GM18505 (cell line): ENCODE measurements around the gene USP22.
A peak's percentile ranks its signal among the peaks of the same experiment; 100 is the strongest.

Experiments
- ATAC-seq: cut with Tn5 transposase; IDR thresholded peaks from one replicate; pipeline ENCODE4 v1.9.1; 2021; ENCODE audit not compliant: unreplicated experiment
- POLR2A ChIP-seq: IDR thresholded peaks from 4 replicates; pipeline ENCODE4 v1.6.1; 2011; ENCODE audit warnings: borderline replicate concordance; ENCODE audit not compliant: insufficient read depth, insufficient read length; ENCODE audit errors: extremely low read depth

USP22 gene

GRCh38 chr17:21008160-21008915 is 34.5 kb downstream of the USP22 start:
- ATAC-seq: no peak
- TF ChIP-seq POLR2A: no peak

GRCh38 chr17:21007646-21008045 is 35.2 kb downstream of the USP22 start:
- ATAC-seq: no peak

DNA sequence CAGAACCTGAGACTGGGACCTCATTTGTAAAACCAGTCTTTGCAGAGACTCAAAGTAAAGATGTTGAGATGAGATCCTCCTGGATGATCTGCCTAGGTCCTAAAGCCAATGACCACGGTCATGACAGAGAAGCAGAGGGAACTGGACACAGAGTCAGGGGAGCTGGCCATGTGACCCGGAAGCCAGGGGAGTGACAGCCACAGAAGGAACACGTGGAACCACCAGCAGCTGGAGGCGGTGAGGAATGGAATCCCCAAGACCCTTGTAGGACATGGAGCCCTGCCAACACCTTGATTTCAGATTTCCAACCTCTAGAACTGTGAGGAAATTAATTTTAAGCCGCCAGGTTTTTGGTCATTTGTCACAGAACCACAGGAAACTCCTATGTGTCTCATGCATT is 37.0 kb downstream of the USP22 start:
- TF ChIP-seq POLR2A: no peak
- ATAC-seq: no peak

More at GRCh38 chr17:21007646-21008045, 35.2 kb downstream of the USP22 start:
- TF ChIP-seq POLR2A: no peak

DNA sequence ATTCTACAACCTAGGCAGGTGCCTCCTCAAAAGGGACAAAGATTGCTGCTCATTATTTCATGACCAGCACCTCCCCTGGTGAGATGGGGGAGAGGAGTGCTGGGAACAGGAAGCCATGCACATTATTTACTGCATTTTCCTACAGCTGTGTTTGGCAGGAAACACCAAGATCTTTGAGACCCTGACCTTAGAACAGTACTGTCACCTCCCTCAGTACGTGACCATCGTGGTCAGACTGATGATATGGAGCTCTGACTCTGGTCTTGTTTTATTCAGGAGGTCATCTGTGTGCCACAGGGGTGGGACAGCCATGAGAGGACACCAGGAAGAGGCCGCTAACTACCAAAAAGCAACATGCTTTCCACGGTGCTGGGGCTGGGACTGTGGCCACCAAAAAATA is 37.4 kb downstream of the USP22 start:
- no peak for TF ChIP-seq POLR2A
- no peak for ATAC-seq

DNA sequence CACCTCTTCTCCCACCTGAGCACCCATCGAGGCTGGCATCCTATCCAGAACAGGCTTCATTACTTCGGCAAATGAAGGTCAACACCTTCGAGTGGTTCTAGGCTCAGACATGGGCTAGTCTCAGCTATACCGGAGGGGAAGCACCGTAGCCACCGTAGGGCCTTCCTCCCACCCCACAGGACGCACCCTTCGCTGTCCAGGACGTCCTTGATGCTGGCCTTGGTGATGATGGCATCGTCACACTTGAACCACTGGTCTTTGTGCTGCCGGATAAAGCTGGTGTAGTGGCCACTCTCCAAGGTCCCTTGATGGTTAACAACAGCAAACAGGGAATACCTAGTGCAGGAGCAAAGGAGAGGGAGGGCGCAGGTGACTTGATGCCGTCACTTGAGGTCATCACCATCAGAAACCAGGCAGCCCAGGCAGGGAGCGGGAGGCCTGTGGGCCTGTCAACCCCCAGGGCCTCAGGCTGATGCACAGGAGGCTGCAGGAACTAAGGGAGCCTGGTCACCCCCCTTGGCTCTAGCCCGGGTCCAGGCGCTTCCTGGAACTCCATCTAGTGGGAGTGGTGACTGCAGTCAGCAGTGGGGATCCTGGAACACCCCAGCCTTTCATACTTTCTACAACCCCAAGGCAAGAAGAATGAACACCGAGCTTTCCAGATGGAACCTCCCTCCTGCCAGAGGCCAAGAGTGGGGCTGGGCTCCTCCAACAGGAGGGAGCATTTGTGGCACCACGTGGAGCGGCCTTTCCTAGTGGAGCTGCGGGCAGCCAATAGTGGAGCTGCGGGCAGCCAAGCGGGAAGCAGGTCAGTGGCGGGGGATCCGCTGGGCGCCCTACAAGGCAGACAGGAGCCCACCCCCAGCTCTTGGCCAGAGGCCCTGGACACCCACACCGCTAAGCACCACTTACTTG is 38.5 kb downstream of the USP22 start:
- no peak for ATAC-seq
- TF ChIP-seq POLR2A: no peak

DNA sequence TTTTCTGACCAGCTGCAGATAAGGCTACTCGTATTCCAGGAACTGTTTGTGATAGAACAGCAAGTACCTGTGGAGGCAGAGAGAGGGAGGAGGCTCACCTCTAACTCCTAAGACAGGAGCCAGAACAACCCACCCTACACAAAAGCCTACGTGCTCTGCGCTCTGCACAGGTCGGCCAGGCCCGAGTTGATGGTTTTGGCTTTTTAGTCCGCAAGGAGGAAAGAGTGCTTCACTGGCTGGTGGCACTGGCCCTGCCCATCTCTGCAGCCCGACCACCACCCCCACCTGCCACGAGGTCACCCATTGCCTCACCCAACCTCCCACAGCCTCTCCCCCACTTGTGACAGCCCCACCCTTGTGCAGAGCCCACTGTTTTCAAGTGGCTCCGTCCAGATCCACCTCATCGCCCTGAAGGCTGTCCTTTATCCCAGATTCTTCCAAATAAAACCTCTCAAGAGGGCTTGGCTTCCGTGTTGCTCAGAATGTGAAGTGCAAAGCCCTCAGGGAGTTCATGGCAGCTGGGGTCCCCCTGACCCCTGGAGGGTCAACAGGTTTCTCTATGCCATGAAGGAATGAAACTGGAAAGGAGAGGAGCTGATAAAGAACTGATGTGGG is 39.7 kb downstream of the USP22 start:
- ATAC-seq: no peak
- TF ChIP-seq POLR2A: no peak

- TF ChIP-seq POLR2A: peak; percentile 40
- no peak for ATAC-seq
Observed at GRCh38 chr17:21002309-21003006, 40.4 kb downstream of the USP22 start.

GRCh38 chr17:21001813-21002221 is 41.0 kb downstream of the USP22 start:
- ATAC-seq: no peak
- TF ChIP-seq POLR2A: no peak

GRCh38 chr17:21001111-21001812 is 41.5 kb downstream of the USP22 start:
- no peak for TF ChIP-seq POLR2A
- no peak for ATAC-seq

DNA sequence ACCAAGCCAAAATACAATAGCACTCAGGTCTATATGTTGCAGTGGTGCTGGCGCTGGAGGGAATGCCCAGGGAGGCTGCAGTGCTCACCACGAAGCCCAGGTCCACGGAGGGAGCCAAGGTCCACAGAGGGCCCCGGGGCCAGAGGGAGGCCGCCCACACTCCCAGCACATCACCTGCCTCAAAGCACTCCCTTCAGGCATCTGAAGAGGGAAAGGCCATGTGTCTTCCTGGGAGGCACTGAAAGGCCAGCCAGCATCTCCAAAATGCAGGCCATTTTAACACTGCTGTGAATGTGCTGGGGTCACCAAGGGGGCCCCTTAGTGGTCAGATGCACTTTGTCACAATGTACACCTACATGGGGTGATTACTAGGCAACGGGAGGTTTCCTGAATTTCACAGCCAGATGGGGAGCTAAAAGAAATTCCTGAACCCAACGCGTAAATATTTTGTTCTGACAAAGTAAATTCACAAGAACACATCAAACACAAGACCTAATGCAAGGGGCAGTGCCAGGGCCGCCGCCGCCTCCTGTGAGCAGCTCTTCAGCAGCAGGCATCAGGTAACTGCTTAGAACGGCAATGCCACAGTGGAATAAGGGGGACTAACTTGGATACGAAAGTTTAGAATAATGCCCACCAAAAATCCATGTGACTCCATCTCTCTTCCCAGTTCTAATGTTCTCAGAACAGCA is 42.8 kb downstream of the USP22 start:
- no peak for ATAC-seq
- no peak for TF ChIP-seq POLR2A

DNA sequence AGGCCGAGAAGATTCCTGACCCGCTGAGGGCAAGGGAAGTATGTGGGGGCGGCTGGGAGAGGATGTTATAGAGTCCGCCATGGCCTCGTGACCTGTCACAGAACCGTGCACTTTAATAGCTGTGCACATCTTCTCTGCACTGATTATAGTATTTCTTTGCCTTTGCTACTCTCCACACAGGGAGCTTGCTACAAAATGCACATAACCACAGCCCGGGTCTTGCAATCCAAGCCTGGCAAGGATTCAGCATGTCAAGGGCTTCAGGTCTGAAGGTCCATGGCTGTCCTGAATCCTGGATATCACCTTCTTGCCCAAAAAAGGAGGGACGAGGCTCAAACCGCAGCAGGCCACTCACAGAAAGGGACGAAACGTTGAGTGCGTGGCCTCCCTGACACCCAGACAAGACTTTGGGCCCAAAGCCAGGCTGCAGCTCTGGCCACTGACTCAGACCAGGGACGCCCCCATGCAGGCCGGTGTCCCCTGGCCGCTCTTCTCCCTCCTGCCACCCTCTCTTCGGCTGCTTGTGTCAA is 43.7 kb downstream of the USP22 start:
- no peak for ATAC-seq
- no peak for TF ChIP-seq POLR2A

GRCh38 chr17:20998571-20999043 is 44.2 kb downstream of the USP22 start:
- ATAC-seq: no peak

More at GRCh38 chr17:20998571-20999043, 44.2 kb downstream of the USP22 start:
- TF ChIP-seq POLR2A: no peak
